IPS DF 4.7 (cell line): ENCODE data around the gene MARK3.

Experiments used
- DNase-seq: peaks from one replicate; pipeline ENCODE4 v3.0.0-alpha.2; 2013; ENCODE audit warnings: low spot score; ENCODE audit errors: extremely low read depth

Gene MARK3

DNA sequence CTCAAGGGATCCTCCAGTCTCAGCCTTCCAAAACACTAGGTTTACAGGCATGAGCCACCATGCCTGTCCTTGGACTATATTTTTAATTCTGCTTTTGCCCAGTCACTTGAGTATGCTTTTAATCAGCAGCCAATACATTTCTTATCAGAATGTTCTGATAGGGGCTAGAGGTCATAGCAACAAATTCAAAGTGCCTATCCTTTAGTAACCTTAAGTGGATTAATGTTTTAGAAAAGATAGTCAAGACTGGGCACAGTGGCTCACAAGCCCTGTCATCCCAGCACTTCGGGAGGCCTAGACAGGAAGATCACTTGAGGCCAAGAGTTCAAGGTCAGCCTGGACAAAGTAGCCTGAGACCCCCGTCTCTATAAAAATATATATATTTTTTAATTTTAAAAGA lies 100.3 kb downstream of the MARK3 start:
- DNase-seq, result no peak

- DNase-seq, result no peak
These were observed 102.9 kb downstream of the MARK3 start for GRCh38 chr14:103488071-103488470.

- DNase-seq, result no peak
These were observed 103.7 kb downstream of the MARK3 start for GRCh38 chr14:103488960-103489359.

- no peak for DNase-seq
These were observed 104.4 kb downstream of the MARK3 start for GRCh38 chr14:103489621-103490020.

DNA sequence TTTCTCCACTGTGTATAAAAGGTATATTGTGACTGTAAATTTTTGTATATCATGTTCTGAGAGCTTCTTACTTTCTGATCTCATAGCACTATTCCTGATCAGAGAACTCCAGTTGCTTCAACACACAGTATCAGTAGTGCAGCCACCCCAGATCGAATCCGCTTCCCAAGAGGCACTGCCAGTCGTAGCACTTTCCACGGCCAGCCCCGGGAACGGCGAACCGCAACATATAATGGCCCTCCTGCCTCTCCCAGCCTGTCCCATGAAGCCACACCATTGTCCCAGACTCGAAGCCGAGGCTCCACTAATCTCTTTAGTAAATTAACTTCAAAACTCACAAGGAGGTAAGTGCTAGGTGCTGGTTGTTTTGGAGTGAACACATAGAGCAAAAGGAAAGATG lies 106.5 kb downstream of the MARK3 start:
- no peak for DNase-seq

GRCh38 chr14:103492156-103492925 lies 107.1 kb downstream of the MARK3 start:
- DNase-seq, result no peak

DNA sequence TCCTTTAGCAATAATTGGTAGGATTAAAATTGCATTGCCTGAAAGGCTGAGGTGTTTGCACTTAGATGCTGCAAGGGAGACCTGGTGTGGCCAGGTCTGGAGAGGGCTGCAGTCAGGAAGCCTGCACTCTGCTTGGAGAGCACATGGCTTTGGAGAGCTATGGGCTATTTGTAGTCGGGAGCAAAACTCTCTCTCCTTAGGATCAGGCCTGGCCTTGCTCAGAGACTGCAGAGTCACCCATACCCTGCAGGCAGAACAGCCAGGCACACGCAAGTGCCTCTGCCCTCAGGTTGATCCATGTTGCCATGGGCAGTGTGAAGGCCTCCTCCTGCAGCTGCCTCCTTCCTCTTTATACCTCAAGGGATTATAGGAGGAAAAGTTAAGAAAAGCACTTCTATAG lies 110.6 kb downstream of the MARK3 start:
- no peak for DNase-seq

DNA sequence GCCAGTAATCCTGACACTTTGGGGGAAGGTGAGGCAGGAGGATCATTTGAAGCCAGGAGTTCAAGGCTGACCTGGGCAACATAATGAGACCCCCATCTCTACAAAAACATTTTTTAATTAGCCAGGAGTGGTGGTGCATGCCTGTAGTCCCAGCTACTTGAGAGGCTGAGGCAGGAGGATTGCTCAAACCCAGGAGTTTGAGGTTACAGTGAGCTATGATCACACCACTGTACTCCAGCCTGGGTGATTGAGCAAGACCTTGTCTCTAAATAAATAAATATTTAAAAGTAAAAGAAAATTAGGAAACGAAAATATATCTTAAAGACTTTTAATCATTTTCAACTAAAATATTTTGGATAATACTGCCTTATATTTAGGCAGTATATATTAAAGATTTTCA lies 111.6 kb downstream of the MARK3 start:
- no peak for DNase-seq

GRCh38 chr14:103499709-103500108 lies 114.5 kb downstream of the MARK3 start:
- DNase-seq, result no peak

- DNase-seq, result no peak
These were observed 115.2 kb downstream of the MARK3 start for GRCh38 chr14:103500148-103500990.

GRCh38 chr14:103501041-103501870 lies 116.0 kb downstream of the MARK3 start:
- DNase-seq, result no peak

- DNase-seq, result no peak
These were observed 116.9 kb downstream of the MARK3 start for GRCh38 chr14:103501921-103502669.

GRCh38 chr14:103502877-103503276 lies 117.7 kb downstream of the MARK3 start:
- DNase-seq, result no peak

- no peak for DNase-seq
These were observed 118.1 kb downstream of the MARK3 start for GRCh38 chr14:103503296-103503695.

DNA sequence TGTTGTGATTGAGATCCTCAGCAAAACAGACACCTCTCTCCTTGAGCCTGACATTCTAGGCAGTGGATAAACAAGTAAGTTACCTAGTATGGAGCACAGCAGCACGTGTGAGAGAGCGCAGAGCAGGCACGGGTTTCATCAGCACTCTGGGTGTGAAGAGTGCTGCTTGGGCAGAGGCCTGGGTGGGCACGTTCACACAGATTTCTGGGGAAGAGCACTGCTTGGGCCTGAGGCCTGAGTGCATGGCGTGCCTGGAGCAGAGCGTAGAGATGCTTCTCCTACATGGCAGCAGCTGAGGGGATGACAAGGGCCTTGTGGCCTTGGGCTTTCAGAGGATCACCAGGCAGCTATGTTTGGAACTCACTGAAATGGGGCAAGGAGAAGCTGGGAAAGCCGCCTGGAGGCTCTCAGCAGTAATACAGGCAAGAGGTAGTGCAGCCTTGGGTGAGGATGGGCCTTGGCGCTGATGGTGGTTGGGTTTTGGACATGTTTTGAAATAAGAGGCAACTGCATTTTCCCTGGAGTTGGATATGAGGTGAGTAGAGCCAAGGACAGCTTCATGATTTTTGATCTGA lies 119.9 kb downstream of the MARK3 start:
- no peak for DNase-seq

DNA sequence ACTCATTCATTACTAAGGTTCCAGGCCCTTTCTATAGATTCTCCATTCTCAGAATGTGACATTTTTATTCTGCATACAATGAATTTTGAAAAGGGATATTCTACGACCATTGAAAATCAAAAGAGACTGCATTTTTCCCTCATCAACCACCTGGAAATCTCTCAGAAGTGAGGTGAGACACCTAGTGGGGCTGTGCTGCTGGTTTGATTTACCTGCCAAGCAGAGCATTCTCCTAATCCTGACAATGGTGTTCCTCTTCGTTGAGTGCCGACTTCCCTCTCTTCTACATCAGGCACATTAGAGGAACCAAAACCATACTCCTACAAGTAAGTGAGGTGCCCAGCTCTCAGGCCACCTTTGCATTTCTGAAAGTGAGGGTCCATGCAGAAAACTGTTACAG lies 122.5 kb downstream of the MARK3 start:
- DNase-seq, result no peak

DNA sequence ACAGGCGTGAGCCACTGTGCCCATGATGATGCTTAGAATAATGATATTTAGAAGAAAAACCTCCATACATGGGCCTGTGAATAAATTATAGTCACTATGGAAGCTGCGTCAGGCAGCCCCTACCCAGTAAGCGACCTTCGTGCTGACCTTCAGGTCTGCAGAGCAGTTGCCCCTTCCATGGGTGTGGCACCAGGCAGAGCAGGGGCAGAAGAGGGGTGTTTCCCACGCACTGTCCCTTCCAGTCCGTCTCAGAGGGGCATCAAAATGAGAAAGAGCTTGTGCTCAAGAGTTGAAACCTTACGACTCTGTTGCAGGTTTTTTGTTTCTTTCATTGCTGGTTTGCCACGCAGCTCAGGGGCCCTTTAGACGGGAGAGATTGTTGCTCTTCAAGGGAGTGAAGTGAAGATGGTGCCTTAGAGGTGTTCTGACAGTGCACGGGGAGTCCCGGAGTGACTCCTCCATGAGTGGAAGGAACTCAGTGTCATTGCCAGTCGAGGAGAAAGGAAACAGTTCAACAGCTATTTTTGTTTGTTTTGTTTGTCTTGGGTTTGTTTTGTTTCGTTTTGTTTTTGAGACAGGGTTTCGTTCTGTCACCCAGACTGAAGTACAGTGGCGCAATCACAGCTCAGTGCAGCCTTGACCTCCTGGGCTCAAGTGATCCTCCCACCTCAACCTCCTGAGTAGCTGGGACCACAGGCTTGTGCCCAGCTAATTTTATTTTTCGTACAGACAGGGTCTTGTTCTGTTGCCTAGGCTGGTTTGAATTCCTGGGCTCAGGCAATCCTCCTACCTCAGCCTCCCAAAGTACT lies 123.5 kb downstream of the MARK3 start:
- DNase-seq, result no peak

DNA sequence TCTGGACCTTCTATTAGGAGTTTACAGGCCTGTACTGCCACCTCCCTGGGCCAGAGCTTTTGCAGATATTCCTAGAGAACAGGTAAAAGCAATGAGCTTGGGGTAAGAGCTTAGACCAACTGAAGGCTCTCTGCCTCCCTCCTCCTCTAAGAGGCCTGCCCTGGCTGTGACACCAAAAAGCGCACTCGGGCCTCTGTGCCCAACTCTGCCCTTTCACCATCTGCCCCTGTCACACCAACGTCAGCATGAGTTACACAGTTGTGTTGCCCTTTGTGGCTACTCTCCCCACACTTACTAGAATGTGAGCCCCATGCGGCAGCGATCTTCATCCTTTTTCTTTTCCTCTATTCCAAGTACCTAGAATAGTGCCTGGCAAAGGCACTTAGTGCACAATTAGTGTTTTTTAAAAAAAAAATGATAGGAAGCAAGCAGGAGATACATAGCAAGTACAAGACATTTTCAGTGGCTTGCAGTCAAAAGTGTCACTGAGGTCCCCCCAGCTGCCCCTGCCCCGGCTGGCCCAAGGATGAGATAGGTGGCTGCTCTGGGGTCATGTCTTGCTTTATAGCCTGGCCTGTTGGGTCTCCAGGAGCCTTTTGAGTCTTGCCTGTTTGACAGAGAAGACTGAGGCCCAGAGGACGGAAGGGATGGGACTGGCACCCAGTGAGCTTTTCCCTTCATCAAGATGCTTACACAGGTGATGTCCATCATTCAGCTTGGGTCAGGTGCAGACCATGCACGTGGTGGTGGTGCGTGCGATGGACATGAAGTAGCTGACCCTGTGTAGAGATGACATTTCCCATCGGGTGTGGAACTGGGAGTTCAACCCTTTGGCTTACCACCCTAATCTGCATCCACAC lies 124.9 kb downstream of the MARK3 start:
- DNase-seq, result no peak
